Measurements from ENCODE around the gene ABLIM1. TPM values are rescaled to one million over a fixed set of nuclear protein-coding genes. Genes with fewer than 3 reads are reported as not detected.
A peak's percentile ranks its signal among the peaks of the same experiment; 100 is the strongest.

Gene ABLIM1
- total RNA-seq, 4 donors from 2014 or later, result 84.7 to 203 (median 150) TPM

DNA sequence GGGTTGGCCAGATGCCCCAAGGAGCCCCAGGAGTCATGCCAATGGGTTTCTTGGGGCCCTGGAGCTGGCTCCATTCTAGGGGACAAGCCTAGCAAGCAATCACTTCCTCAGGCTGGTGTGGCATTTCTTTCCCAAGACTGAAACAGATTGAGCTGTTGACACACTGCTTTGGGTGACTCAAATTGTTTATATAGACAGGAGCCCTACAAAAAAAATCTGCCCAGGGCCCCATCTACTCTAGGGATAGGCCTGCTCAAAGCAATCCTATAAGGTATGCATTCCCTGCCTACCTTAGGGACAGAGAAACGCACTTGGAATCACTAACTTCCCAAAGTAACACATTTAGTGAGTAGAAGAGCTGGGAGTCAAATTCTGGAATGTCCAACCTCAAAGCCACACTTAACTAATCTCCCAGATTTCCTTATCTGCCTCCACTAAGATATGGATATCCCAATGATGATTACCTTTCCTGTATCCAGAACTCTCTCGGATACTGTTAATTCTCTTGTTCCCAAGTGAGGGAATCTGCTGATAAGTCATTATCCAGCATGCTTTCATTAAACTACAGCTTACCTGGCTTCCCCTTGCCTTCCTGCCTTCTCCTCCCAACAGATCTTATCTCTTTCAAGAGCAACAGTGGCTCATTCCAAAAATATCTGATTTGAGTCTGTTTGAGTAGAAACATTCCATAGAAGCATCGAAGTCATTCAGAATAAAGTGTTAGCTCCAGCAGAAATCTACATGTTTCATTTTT is 3.1 kb downstream of the ABLIM1 start:
- Histone ChIP-seq H3K4me1 (peaks cover 0 to 24% of the 10 kb centered on the region in 2 donors), H3K27ac (peak overlapping the region in 3 of 4 donors; percentile 34 to 69 (median 60)), H3K9me3 (no peaks in the 10 kb centered on the region), H3K27me3 (no peaks in the 10 kb centered on the region), H3K36me3 (no peaks in the 10 kb centered on the region), H3K4me3 (no peak overlapping the region)
- DNase-seq (no peak), ATAC-seq (no peak)
- in situ Hi-C loops (cut with MboI; ENCODE audit: low sequenced_read_pairs in 4 of 4) (no loop called here), intact Hi-C loops (cut with DNase I; ENCODE audit: low total_unique reads) (no loop called here)
- TF ChIP-seq CTCF (IDR thresholded peaks at IDR 0.05 in 4 of 5, conservative IDR thresholded peaks at IDR 0.05 in 1 of 5) (no peak), POLR2A (IDR thresholded peaks at IDR 0.05) (no peak)

GRCh38 chr10:114653926-114654325 is 4.1 kb downstream of the ABLIM1 start:
- H3K9me3 ChIP-seq, result no peaks in the 10 kb centered on the region
- ATAC-seq, result peak in 1 of 2 donors; percentile 43
- in situ Hi-C loops (cut with MboI; ENCODE audit: low sequenced_read_pairs in 4 of 4), result no loop called here
- H3K4me1 ChIP-seq, result peaks cover 6 to 25% of the 10 kb centered on the region in 2 donors
- no peak for TF ChIP-seq CTCF (IDR thresholded peaks at IDR 0.05 in 4 of 5, conservative IDR thresholded peaks at IDR 0.05 in 1 of 5)
- TF ChIP-seq POLR2A (IDR thresholded peaks at IDR 0.05), result no peak
- intact Hi-C loops (cut with DNase I; ENCODE audit: low total_unique reads), result no loop called here
- H3K4me3 ChIP-seq, result no peak overlapping the region
- DNase-seq, result no peak
- no peaks in the 10 kb centered on the region for H3K36me3 ChIP-seq
- H3K27me3 ChIP-seq, result no peaks in the 10 kb centered on the region
- peak overlapping the region in 3 of 4 donors; percentile 28 to 70 (median 60) for H3K27ac ChIP-seq

- H3K4me1 ChIP-seq, result peaks cover 7 to 36% of the 10 kb centered on the region in 2 donors
- ATAC-seq, result no peak
- H3K4me3 ChIP-seq, result no peak overlapping the region
- in situ Hi-C loops (cut with MboI; ENCODE audit: low sequenced_read_pairs in 4 of 4), result no loop called here
- H3K36me3 ChIP-seq, result no peaks in the 10 kb centered on the region
- no peaks in the 10 kb centered on the region for H3K9me3 ChIP-seq
- TF ChIP-seq CTCF (IDR thresholded peaks at IDR 0.05 in 4 of 5, conservative IDR thresholded peaks at IDR 0.05 in 1 of 5), result no peak
- no peak for TF ChIP-seq POLR2A (IDR thresholded peaks at IDR 0.05)
- no peaks in the 10 kb centered on the region for H3K27me3 ChIP-seq
- intact Hi-C loops (cut with DNase I; ENCODE audit: low total_unique reads), result no loop called here
- DNase-seq, result no peak
- H3K27ac ChIP-seq, result peak overlapping the region; percentile 17 to 70 (median 40)
Measured at GRCh38 chr10:114652402-114653368, 5.4 kb downstream of the ABLIM1 start.

DNA sequence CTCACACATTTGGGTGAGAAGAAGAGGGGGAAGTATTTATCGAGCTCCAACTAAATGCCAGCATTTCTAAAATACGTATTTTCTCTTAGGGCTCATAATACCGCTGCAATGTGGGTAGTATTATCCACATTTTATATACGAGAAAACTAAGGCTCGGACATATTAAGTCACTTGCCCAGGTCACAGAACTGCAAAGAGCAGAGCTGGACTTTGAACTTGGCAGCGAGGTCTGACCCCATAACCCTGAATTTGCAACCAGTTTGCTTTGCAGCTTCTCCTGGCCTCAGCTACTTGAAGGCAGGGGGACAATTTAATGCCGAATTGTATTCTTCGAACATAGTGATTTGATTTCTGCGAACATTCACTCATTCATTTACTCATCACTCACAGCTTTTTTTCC is 7.2 kb downstream of the ABLIM1 start:
- Histone ChIP-seq H3K4me3 (no peak overlapping the region), H3K27ac (peak overlapping the region in 2 of 4 donors; percentile 53 to 70), H3K4me1 (peaks cover 7 to 40% of the 10 kb centered on the region in 2 donors), H3K27me3 (no peaks in the 10 kb centered on the region), H3K36me3 (no peaks in the 10 kb centered on the region), H3K9me3 (no peaks in the 10 kb centered on the region)
- DNase-seq, result no peak
- no peak for TF ChIP-seq CTCF (IDR thresholded peaks at IDR 0.05 in 4 of 5, conservative IDR thresholded peaks at IDR 0.05 in 1 of 5)
- TF ChIP-seq POLR2A (IDR thresholded peaks at IDR 0.05), result no peak
- in situ Hi-C loops (cut with MboI; ENCODE audit: low sequenced_read_pairs in 4 of 4) (no loop called here), intact Hi-C loops (cut with DNase I; ENCODE audit: low total_unique reads) (no loop called here)
- no peak for ATAC-seq
